GM12878 (cell line): ENCODE measurements around the gene DOCK1. TPM values are rescaled to one million over a fixed set of nuclear protein-coding genes. Genes with fewer than 3 reads are reported as not detected.

Source experiments
- ATAC-seq: fragments of 200-7000 bp; cut with Tn5 transposase; 3 replicates; pipeline ENCODE4 v1.9.1; 2020; ENCODE audit warnings: mild to moderate bottlenecking, moderate library complexity
- BruUV-seq: library from RNA; stranded (reverse); fragments of 400-500 nt; replicated peaks from 2 replicates; lab custom pipeline; 2021; lab: Mats Ljungman, UMichigan
- CTCF ChIA-PET: fragments of 300-600 bp; sonication (Branson Sonifier 250); formaldehyde crosslinking; extraction: SDS; loops from one replicate; lab custom pipeline; 2021; ENCODE audit warnings: inconsistent platforms; lab: Yijun Ruan, JAX
- POLR2A ChIA-PET: fragments of 350-600 bp; formaldehyde crosslinking; extraction: SDS; loops from one replicate; lab custom pipeline; 2021; ENCODE audit warnings: inconsistent platforms; lab: Charles Lee
- RAD21 ChIA-PET: fragments of 300-600 bp; sonication (Branson Sonifier 250); formaldehyde crosslinking; loops from one replicate; lab custom pipeline; 2023; ENCODE audit warnings: antibody characterized with exemption; ENCODE audit not compliant: unreplicated experiment; lab: Charles Lee
- SMC1A ChIA-PET: fragments of 300-600 bp; sonication (Branson Sonifier 250); formaldehyde crosslinking; loops from one replicate; lab custom pipeline; 2023; ENCODE audit not compliant: unreplicated experiment, uncharacterized antibody; lab: Charles Lee
- DNase-seq: peaks from one replicate; pipeline ENCODE4 v3.0.0-alpha.2; 2011; ENCODE audit warnings: low read depth, low spot score
- FAIRE-seq: peaks from 3 replicates; lab custom pipeline; 2011; peaks lifted over from hg19 to GRCh38; lab: Jason Lieb, UNC
- H2AFZ ChIP-seq: 2 replicates; pipeline ENCODE4 v1.6.0; 2011; ENCODE audit warnings: low read depth, low read length, control low read depth; ENCODE audit not compliant: control insufficient read depth
- H3K27ac ChIP-seq: 2 replicates; pipeline ENCODE4 v1.5.1; 2011; ENCODE audit warnings: control low read depth; ENCODE audit not compliant: control insufficient read depth, insufficient read depth
- H3K27me3 ChIP-seq, 2 experiments: replicated peaks in 1 of 2; 2 replicates each; pipeline versions ENCODE4 v1.6.0 to v1.6.1; 2011; ENCODE audit warnings: low read length in 1 of 2; ENCODE audit not compliant: control insufficient read depth in 2 of 2, insufficient read depth in 2 of 2
- H3K36me3 ChIP-seq, 2 experiments: 2 replicates each; pipeline ENCODE4 v1.5.1; 2011; ENCODE audit warnings: low read length in 1 of 2; ENCODE audit not compliant: control insufficient read depth in 2 of 2, insufficient read depth in 2 of 2
- H3K4me1 ChIP-seq: 2 replicates; pipeline ENCODE4 v1.6.1; 2011; ENCODE audit warnings: mild to moderate bottlenecking, low read length, moderate library complexity, mixed read lengths; ENCODE audit not compliant: control insufficient read depth, insufficient read depth
- H3K4me2 ChIP-seq: 2 replicates; pipeline ENCODE4 v1.6.0; 2011; ENCODE audit warnings: control low read depth; ENCODE audit not compliant: control insufficient read depth, insufficient read depth
- H3K4me3 ChIP-seq: fragments of 200-600 bp; sonication (generic); 2 replicates; pipeline ENCODE4 v1.5.1; 2016
- H3K79me2 ChIP-seq: 2 replicates; pipeline ENCODE4 v1.6.0; 2011; ENCODE audit warnings: low read length; ENCODE audit not compliant: control insufficient read depth, insufficient read depth
- H3K9ac ChIP-seq: 2 replicates; pipeline ENCODE4 v1.8.0; 2011; ENCODE audit warnings: low read length, control low read depth, mixed read lengths; ENCODE audit not compliant: control insufficient read depth, insufficient read depth
- H3K9me3 ChIP-seq: replicated peaks from 3 replicates; pipeline ENCODE4 v1.5.1; 2011; ENCODE audit warnings: mild to moderate bottlenecking, low read length; ENCODE audit not compliant: control insufficient read depth, insufficient read depth
- H4K20me1 ChIP-seq: 2 replicates; pipeline ENCODE4 v1.6.0; 2011; ENCODE audit not compliant: control insufficient read depth, insufficient read depth
- CREB1 ChIP-seq: IDR thresholded peaks from 2 replicates; pipeline ENCODE4 v1.6.1; 2012; ENCODE audit warnings: low read depth, mild to moderate bottlenecking, inconsistent platforms
- CTCF ChIP-seq, 3 experiments: IDR thresholded peaks in 2 of 3; conservative IDR thresholded peaks in 1 of 3; 2 replicates each; pipeline ENCODE4 v1.5.1; 2011; ENCODE audit warnings: low read depth in 3 of 3, low read length in 3 of 3, mild to moderate bottlenecking in 3 of 3, control low read depth in 2 of 3, moderate library complexity in 2 of 3, inconsistent platforms in 1 of 3, mixed read lengths in 1 of 3; ENCODE audit not compliant: control insufficient read depth in 2 of 3, insufficient read depth in 1 of 3; ENCODE audit errors: extremely low read depth in 1 of 3
- GABPA ChIP-seq: IDR thresholded peaks from 2 replicates; pipeline ENCODE4 v1.6.1; 2014; ENCODE audit warnings: antibody characterized with exemption, low read depth, mild to moderate bottlenecking, inconsistent platforms
- HCFC1 ChIP-seq: fragments of 150-350 bp; IDR thresholded peaks from 2 replicates; pipeline ENCODE4 v1.6.1; 2014; ENCODE audit warnings: low read length
- IRF5 ChIP-seq: fragments of 450-650 bp; IDR thresholded peaks from 2 replicates; pipeline ENCODE4 v1.6.1; 2017; ENCODE audit warnings: borderline replicate concordance
- JUND ChIP-seq: IDR thresholded peaks from 2 replicates; pipeline ENCODE4 v1.6.1; 2012; ENCODE audit warnings: low read depth, mild to moderate bottlenecking, low read length, improper control_type of control experiment, moderate library complexity
- LARP7 ChIP-seq: fragments of 450-650 bp; IDR thresholded peaks from 2 replicates; pipeline ENCODE4 v1.6.1; 2017; ENCODE audit warnings: mild to moderate bottlenecking
- MEF2A ChIP-seq: IDR thresholded peaks from 2 replicates; pipeline ENCODE4 v1.6.1; 2011; ENCODE audit warnings: low read depth, mild to moderate bottlenecking, low read length, moderate library complexity; ENCODE audit not compliant: insufficient read depth
- NBN ChIP-seq: fragments of 450-650 bp; IDR thresholded peaks from 2 replicates; pipeline ENCODE4 v1.6.1; 2016
- PML ChIP-seq: IDR thresholded peaks from 2 replicates; pipeline ENCODE4 v1.6.1; 2012; ENCODE audit warnings: low read length, inconsistent platforms
- POLR2AphosphoS2 ChIP-seq: IDR thresholded peaks from 2 replicates; pipeline ENCODE4 v1.6.1; 2011; ENCODE audit warnings: low read depth, mild to moderate bottlenecking, low read length, improper control_type of control experiment, moderate library complexity
- SKIL ChIP-seq: fragments of 450-650 bp; IDR thresholded peaks from 2 replicates; pipeline ENCODE4 v1.6.1; 2017; ENCODE audit warnings: mild to moderate bottlenecking, low read depth, inconsistent platforms; ENCODE audit not compliant: poor library complexity, severe bottlenecking
- SREBF1 ChIP-seq: IDR thresholded peaks from 2 replicates; pipeline ENCODE4 v1.6.1; 2012; ENCODE audit warnings: mild to moderate bottlenecking, low read length
- ZBED1 ChIP-seq: IDR thresholded peaks from 2 replicates; pipeline ENCODE4 v1.6.1; 2016; ENCODE audit warnings: borderline replicate concordance
- ZNF207 ChIP-seq: fragments of 450-650 bp; IDR thresholded peaks from 2 replicates; pipeline ENCODE4 v1.6.1; 2014; ENCODE audit warnings: antibody characterized with exemption, mild to moderate bottlenecking, borderline replicate concordance
- ZNF384 ChIP-seq: IDR thresholded peaks from 2 replicates; pipeline ENCODE4 v1.6.1; 2012; ENCODE audit warnings: low read depth, mild to moderate bottlenecking, low read length, improper control_type of control experiment, borderline replicate concordance
- WGBS: methylation state at CpG from one replicate; pipeline ENCODE4 v1.1.6; 2016; ENCODE audit warnings: low lambda C conversion rate; ENCODE audit not compliant: insufficient replicate concordance, insufficient coverage; ENCODE audit errors: missing lambda C conversion rate; 5-methylcytosine and 5-hydroxymethylcytosine counted together
- in situ Hi-C: fragments of 300-500 bp; cut with MboI; formaldehyde crosslinking; loops from 9 replicates; pipeline ENCODE4 v1.14.3; 2018; ENCODE audit warnings: mixed read lengths
- intact Hi-C: fragments of 100-400 bp; cut with micrococcal nuclease; formaldehyde crosslinking; loops from one replicate; pipeline ENCODE4 v1.14.2; 2022; ENCODE audit not compliant: unreplicated experiment
- polyA plus RNA-seq, 11 experiments: library from polyadenylated mRNA; depleted of rRNA in 4 of 11; unstranded in 6 of 11; stranded (reverse) in 5 of 11; fragments of >200 nt; fragmentation: Nextera tagmentation in 4 of 11; fragmentation: Illumina TruSeq in 1 of 11; extraction: Ambion mirVana in 4 of 11; extraction: Trizol in 1 of 11; gene quantifications; 1 replicate in 1 of 11; 2 replicates in 10 of 11; pipeline versions ENCODE4 v1.2.1 to v1.2.3, GENCODE V29; 2011 to 2016; ENCODE audit warnings: inconsistent platforms in 2 of 11, missing spikeins in 2 of 11, low read depth in 1 of 11
- total RNA-seq, 4 experiments: library from RNA; depleted of rRNA in 3 of 4; stranded (reverse); fragments of >200 nt in 3 of 4; fragmentation: Illumina TruSeq in 1 of 4; extraction: Trizol in 1 of 4; gene quantifications; 2 replicates each; pipeline versions ENCODE4 v1.2.1 to v1.2.3, GENCODE V29; 2013 to 2021

DOCK1 gene
- total and polyA plus RNA-seq, 10 of the 15 experiments (the other 5 are each of a cell fraction or from before 2014, with no cell fraction given), result 0.05 to 0.18 TPM; not detected in 8

GRCh38 chr10:127027786-127028185, 122.6 kb downstream of the DOCK1 start:
- CTCF ChIA-PET, result no interaction called here
- in situ Hi-C loops, result no loop called here
- no peak overlapping the region for H2AFZ ChIP-seq
- no peak overlapping the region for H3K9ac ChIP-seq
- no peaks in the 10 kb centered on the region for H3K4me1 ChIP-seq
- H3K4me3 ChIP-seq, result no peak overlapping the region
- no peak overlapping the region for H3K4me2 ChIP-seq
- H3K27me3 ChIP-seq, result no peaks in the 10 kb centered on the region
- H3K79me2 ChIP-seq, result no peaks in the 10 kb centered on the region
- TF ChIP-seq SKIL (no peak), MEF2A (no peak), HCFC1 (no peak), CTCF (IDR thresholded peaks at IDR 0.05 in 2 of 3, conservative IDR thresholded peaks at IDR 0.05 in 1 of 3; ENCODE audit: control insufficient read depth in 2 of 3, extremely low read depth in 1 of 3, insufficient read depth in 1 of 3, low read depth in 3 of 3, low read length in 3 of 3) (no peak), ZBED1 (no peak), ZNF384 (no peak), JUND (no peak), SREBF1 (no peak), CREB1 (no peak), LARP7 (no peak), PML (no peak), GABPA (no peak), IRF5 (no peak), POLR2AphosphoS2 (no peak), NBN (no peak), ZNF207 (no peak)
- H4K20me1 ChIP-seq, result no peaks in the 10 kb centered on the region
- H3K27ac ChIP-seq, result no peak overlapping the region
- H3K36me3 ChIP-seq, result no peaks in the 10 kb centered on the region
- no peak for FAIRE-seq
- WGBS, result 21% methylated on average over 9 of the region's 9 CpGs
- DNase-seq, result no peak
- no peaks in the 10 kb centered on the region for H3K9me3 ChIP-seq
- BruUV-seq, result no TSS peak
- intact Hi-C loops, result no loop called here
- SMC1A ChIA-PET, result no interaction called here
- ATAC-seq, result no peak
- RAD21 ChIA-PET, result no interaction called here
- POLR2A ChIA-PET, result no interaction called here
